GM19467 (cell line): ENCODE measurements around the gene ITIH3.

Source experiments
- ATAC-seq: cut with Tn5 transposase; IDR thresholded peaks from one replicate; pipeline ENCODE4 v1.9.1; 2021; ENCODE audit warnings: mild to moderate bottlenecking, moderate library complexity; ENCODE audit not compliant: unreplicated experiment

ITIH3 gene

DNA sequence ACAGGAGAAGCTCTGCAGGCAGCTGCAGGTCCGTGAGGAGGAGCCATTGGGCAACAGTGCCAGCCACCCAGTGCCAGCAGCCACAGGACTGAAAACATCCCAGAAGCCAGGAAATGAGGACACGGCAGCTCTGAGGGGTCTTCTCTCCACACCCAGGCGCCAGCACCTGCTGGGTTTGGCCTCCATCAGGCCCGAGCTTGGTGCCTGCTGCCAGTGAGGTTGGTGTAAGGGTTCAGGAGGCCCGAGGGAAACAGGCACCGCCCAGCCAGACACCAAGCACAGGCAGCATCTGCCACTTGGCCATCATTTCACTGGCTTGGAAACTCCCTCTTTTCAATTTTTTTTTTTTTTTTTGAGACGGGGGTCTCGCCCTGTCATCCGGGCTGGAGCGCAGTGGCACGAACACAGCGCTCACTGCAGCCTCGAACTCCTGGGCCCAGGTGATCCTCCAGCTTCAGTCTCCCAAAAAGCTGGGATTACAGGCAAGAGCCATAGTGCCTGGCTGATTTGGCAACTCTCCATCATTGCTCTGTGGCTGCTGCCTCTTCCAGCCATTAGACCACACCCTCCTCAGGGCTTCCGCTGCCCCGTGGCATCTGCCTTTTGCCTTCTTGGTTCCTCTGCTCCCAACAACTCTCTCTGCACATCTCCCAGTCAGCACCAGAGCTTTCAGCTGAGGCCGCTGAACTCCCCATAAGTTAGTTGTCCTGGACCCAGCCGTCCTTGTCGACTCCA, 1.5 kb upstream of the ITIH3 start:
- no peak for ATAC-seq

- no peak for ATAC-seq
Observed at GRCh38 chr3:52793702-52794611, 639 bp upstream of the ITIH3 start.

GRCh38 chr3:52795298-52795900, 803 bp downstream of the ITIH3 start:
- no peak for ATAC-seq

- no peak for ATAC-seq
Observed at GRCh38 chr3:52796411-52796810, 1.8 kb downstream of the ITIH3 start.

DNA sequence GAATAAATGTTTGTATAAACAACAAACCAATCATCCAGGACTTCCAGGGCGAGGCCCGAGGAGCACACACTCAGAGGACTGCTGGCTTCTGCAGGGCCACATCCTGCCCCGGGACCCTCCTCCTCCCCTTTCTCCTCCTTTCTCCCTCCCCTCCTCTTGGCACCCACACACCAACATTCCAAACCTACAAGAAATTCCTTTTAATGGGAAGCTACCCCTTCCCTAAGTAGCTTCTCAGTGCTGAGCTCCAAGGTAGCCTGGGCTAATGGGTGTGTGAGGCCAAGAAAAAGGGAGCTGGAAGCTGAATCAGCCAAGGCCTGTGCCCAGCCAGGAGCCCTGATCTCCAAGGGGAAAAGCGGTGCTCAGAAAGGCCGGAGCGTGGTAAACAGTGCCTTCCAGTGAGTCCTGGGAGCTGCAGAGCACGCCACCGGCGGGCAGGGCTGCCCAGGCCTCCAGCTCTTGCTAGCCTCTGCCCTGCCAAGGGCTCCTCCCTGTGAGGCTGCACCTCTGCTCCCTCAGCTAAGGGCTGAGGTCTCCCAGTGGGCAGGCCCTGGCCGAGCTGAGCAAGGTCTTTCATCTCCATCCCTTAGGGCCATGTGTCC, 3.9 kb downstream of the ITIH3 start:
- no peak for ATAC-seq

- ATAC-seq: no peak
Observed at GRCh38 chr3:52798978-52799476, 4.4 kb downstream of the ITIH3 start.

GRCh38 chr3:52800079-52800478, 5.5 kb downstream of the ITIH3 start:
- no peak for ATAC-seq

GRCh38 chr3:52801839-52802238, 7.2 kb downstream of the ITIH3 start:
- ATAC-seq: no peak

DNA sequence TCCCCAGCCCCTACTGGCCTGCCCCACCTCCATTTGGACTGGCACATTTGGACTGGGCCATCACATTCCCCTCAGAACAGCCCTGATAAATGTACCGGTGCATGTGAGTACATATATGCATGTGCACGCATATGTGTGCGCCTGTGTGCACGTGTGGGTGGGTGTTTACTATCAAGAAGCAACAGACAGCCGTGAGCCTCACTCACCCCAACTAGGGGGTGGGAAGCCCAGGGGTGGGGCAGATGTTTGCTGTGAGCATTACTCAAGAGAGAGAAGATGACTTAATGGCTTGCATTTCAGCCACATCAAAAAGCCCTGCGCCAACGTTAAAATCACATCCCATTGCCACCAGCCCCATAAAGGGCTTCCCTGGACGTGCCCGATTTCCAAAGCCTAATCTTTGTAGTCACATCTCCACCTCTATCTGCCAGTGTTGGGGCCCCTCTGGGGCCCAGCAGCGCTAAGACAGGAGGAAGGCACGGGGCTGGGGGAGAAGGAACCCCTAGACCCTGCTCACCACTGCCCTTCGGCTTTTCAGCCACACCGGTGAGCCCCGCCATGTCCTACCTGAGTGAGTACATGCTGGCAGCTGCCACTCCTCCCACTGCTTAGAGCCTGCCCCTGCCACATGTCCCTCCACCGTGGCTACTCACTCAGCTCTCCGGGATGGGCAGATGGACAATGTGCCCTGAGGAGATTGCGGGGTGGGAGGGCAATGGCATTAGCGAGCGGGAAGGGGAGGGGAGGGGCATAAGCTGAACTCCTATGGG, 10.9 kb downstream of the ITIH3 start:
- no peak for ATAC-seq

- ATAC-seq: no peak
Observed at GRCh38 chr3:52809149-52809548, 14.6 kb downstream of the ITIH3 start.

DNA sequence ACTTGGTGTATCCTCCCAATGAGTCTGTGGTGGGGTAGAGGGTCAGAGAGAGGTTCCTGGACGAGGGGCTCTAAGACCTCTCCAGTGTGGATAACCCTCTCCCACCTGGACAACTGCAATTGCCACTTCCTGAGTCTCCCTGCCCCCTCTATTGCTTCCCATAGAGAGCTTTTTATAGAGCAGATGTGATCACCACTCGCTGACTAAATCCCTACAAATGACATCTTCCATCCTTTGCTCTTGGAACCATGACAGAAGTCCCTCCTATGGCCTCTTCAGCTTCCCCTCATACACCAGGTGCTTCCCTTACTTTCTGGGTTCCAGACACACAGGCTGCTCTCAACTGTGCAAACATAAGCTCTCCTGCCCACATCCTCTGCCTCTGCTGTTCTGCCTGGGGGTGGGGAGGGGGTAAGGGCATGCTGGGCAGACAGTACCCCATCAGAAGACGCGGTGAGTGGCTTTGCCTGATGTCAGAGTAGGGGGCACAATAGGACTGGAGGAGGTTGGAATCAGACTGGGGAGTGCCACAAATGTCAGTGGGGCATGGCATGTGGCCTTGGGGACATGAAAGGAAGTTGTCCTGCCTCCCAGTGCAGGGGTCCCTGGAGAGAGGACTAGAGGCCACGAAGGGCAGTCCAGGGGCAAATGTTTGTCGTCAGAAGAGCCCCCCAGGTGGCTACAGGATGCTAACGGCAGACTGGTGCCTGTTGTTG, 15.2 kb downstream of the ITIH3 start:
- no peak for ATAC-seq

DNA sequence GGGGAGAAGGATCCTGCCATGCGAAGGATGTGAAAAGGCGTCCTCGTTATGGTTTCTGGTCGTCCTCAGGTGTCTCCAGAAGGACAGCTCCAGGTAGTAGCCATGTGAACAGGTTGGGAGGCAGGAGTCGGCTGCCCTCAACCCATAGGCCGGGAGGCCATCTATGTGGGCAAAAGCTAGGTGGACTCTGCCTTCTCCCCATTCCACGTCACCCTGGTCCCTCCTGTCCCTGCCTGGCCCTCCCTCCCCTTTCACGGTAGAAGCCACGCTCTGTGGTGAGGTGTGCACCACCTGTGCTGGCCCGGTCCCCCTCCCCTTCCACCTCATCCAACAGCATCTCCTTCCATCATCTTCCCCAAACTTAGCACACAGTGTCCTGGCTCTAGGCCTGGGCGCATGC, 16.3 kb downstream of the ITIH3 start:
- no peak for ATAC-seq

DNA sequence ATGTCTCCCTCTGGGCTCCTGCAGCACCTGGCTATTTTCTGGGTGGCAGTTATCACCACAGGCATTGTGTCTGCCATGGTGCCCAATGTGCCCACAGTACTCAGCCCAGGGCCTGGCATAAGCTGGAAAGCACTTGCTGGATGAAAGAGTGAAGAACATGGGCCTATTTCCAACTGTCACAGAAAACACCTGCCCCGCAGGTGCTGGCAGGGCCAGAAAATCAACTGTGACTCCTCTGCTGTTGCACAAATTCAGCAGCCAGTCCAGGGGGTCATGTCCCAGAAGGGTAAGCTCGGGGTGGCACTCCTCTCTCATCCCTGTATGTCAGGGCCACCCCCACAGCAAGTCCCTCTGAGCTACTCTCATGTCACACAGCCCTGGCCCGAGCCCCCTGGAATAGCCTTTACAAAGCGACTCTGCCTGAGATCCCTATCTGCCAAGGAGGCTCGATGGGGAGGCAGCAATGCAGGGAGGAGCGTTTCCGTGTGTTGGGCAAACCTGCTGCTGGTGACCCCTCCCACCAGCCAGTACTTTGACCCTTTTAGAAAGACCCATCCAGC, 16.9 kb downstream of the ITIH3 start:
- no peak for ATAC-seq

DNA sequence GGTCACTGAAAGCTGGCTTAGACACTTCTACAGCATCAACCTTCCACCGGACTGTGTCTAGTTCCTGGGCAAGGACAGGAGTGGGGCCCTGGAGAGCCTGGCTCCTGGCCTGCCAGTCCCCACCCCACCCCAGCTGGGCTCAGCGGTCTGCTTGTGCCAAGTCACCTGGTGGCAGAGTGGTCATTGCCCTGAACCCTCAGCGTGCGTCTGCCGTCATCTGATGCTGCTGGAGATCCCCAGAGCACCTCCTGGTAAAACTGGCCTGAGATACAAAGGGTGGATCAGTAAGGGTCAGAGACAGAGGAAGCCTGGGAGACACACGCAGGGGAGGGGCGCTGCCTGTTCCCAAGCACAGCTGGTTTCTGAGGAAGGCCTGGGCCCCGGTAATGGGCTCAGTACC, 19.2 kb downstream of the ITIH3 start:
- no peak for ATAC-seq

DNA sequence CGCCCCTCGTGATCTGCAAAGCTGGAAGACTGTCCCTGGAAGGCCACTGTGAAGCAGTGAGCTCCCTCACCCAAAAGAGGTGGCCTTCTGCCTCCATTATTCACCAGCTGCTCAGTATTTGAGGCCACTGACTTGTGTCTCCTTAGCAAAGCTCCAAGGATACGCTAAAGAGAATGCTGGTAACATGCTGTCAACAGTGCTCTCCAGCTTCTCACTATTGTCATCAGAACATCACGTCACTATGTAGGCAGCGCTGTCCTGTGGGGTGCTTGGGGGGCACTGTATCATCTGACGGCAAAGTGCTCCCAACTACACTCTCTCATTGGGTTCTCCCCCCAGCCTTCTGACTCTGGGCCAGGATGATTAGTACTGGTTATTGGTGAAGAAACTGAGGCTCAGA, 21.6 kb downstream of the ITIH3 start:
- no peak for ATAC-seq

GRCh38 chr3:52816654-52817053, 22.1 kb downstream of the ITIH3 start:
- no peak for ATAC-seq

- no peak for ATAC-seq
Observed at GRCh38 chr3:52817221-52817620, 22.6 kb downstream of the ITIH3 start.

- no peak for ATAC-seq
Observed at GRCh38 chr3:52817860-52818259, 23.3 kb downstream of the ITIH3 start.

- no peak for ATAC-seq
Observed at GRCh38 chr3:52819936-52820335, 25.3 kb downstream of the ITIH3 start.
